ENCODE measurements around the gene NIPSNAP3A. TPM values are rescaled to one million over a fixed set of nuclear protein-coding genes. Genes with fewer than 3 reads are reported as not detected.

The NIPSNAP3A gene
- total RNA-seq, 1 experiment from 2014 or later, result 6.9 TPM

DNA sequence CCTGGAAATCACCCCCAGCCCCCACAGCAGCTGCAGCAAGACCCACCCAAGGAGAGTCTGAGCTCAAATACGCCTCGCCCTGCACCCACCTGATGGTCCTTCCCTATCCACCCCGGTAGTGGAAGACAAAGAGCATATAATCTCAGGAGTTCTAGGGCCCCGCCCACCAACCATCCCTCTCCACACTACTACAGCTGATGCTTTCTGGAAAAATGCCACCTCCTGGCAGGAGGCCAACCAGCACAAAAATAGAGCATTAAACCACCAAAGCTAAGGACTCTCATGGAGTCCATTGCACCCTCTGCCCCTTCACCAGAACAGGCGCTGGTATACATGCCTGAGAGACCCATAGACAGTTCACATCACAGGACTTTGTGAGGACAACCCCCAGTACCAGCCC lies 22.5 kb upstream of the NIPSNAP3A start:
- Histone ChIP-seq H3K27me3 (ENCODE audit: insufficient read depth, low read length) (peaks cover 4% of the 10 kb centered on the region; the same call in 1 of the 2 replicates), H3K4me2 (ENCODE audit: low read length) (no peak overlapping the region), H2AFZ (ENCODE audit: low read depth, low read length, poor library complexity, severe bottlenecking) (no peak overlapping the region), H3K27ac (ENCODE audit: low read depth, low read length) (no peak overlapping the region), H3K79me2 (ENCODE audit: insufficient read depth, low read length) (no peaks in the 10 kb centered on the region), H3K9me3 (ENCODE audit: control insufficient read depth in 1 of 2, insufficient read depth in 1 of 2, low read depth in 1 of 2, low read length in 2 of 2) (no peaks in the 10 kb centered on the region), H4K20me1 (ENCODE audit: insufficient read depth) (no peaks in the 10 kb centered on the region), H3K9ac (ENCODE audit: low read length) (no peak overlapping the region), H3K9me2 (ENCODE audit: insufficient read depth) (no peaks in the 10 kb centered on the region), H3K4me3 (replicated peaks in 1 of 2; ENCODE audit: low read depth in 1 of 2, low read length in 2 of 2) (no peak overlapping the region), H3K36me3 (ENCODE audit: control insufficient read depth in 1 of 2, insufficient read depth in 2 of 2, low read length in 2 of 2) (no peaks in the 10 kb centered on the region), H3K4me1 (ENCODE audit: control insufficient read depth in 1 of 2, insufficient read depth in 2 of 2, low read length in 2 of 2) (no peaks in the 10 kb centered on the region)
- intact Hi-C loops (cut with micrococcal nuclease), result no loop called here
- ChIA-PET RAD21 (ENCODE audit: low non-redundant PET in 1 of 2, low total read pairs in 2 of 2, uncharacterized antibody in 2 of 2, unreplicated experiment in 2 of 2) (no interaction called here), CTCF (no interaction called here), POLR2A (no interaction called here)
- ATAC-seq (no peak), DNase-seq (ENCODE audit: low read depth, low spot score) (no peak)
- TF ChIP-seq ZNF274 (IDR thresholded peaks at IDR 0.05; ENCODE audit: low read depth, low read length) (no peak), CEBPB (IDR thresholded peaks at IDR 0.05; ENCODE audit: low read depth) (no peak), EZH2 (IDR thresholded peaks at IDR 0.05) (no peak), EGR1 (IDR thresholded peaks at IDR 0.05; ENCODE audit: low read depth) (no peak), RAD21 (IDR thresholded peaks at IDR 0.05; ENCODE audit: low read depth) (no peak), JUND (IDR thresholded peaks at IDR 0.05) (no peak), SIN3A (IDR thresholded peaks at IDR 0.05; ENCODE audit: low read depth) (no peak), POLR2A (IDR thresholded peaks at IDR 0.05; ENCODE audit: borderline replicate concordance, extremely low read depth, insufficient read depth, insufficient read length) (no peak)
- TF ChIP-seq, protein P1, sequence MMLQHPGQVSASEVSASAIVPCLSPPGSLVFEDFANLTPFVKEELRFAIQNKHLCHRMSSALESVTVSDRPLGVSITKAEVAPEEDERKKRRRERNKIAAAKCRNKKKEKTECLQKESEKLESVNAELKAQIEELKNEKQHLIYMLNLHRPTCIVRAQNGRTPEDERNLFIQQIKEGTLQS (IDR thresholded peaks at IDR 0.05), result no peak
- TF ChIP-seq, protein P2, sequence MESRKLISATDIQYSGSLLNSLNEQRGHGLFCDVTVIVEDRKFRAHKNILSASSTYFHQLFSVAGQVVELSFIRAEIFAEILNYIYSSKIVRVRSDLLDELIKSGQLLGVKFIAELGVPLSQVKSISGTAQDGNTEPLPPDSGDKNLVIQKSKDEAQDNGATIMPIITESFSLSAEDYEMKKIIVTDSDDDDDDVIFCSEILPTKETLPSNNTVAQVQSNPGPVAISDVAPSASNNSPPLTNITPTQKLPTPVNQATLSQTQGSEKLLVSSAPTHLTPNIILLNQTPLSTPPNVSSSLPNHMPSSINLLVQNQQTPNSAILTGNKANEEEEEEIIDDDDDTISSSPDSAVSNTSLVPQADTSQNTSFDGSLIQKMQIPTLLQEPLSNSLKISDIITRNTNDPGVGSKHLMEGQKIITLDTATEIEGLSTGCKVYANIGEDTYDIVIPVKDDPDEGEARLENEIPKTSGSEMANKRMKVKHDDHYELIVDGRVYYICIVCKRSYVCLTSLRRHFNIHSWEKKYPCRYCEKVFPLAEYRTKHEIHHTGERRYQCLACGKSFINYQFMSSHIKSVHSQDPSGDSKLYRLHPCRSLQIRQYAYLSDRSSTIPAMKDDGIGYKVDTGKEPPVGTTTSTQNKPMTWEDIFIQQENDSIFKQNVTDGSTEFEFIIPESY (IDR thresholded peaks at IDR 0.05; ENCODE audit: extremely low read depth, insufficient replicate concordance, low read length), result no peak
- BruUV-seq (replicated peaks), result no TSS peak

DNA sequence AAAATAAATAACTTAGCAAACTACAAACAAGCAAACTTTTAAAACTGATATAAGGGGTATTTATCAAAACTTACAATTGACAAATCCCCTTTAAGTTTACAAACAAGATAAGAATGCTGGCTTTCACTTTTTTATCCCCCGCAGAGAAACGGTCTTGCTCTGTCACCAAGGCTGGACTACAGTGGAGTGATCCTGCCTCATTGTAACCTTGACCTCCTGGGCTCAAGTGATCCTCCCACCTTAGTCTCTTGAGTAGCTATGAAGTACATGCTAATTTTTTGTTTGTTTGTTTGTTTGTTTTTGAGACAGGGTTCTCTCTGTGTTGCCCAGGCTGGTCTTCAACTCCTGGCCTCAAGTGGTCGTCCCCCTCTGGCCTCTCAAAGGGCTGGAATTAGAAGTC lies 9.0 kb upstream of the NIPSNAP3A start:
- no peak for ATAC-seq
- intact Hi-C loops (cut with micrococcal nuclease), result no loop called here
- RAD21 ChIA-PET (ENCODE audit: low non-redundant PET in 1 of 2, low total read pairs in 2 of 2, uncharacterized antibody in 2 of 2, unreplicated experiment in 2 of 2), result no interaction called here
- TF ChIP-seq POLR2A (IDR thresholded peaks at IDR 0.05; ENCODE audit: borderline replicate concordance, extremely low read depth, insufficient read depth, insufficient read length) (no peak), EZH2 (IDR thresholded peaks at IDR 0.05) (no peak), EZH2phosphoT487 (IDR thresholded peaks at IDR 0.05; ENCODE audit: borderline replicate concordance) (no peak), TCF7L2 (IDR thresholded peaks at IDR 0.05; ENCODE audit: borderline replicate concordance, extremely low read depth, insufficient read depth, insufficient read length) (no peak), EGR1 (IDR thresholded peaks at IDR 0.05; ENCODE audit: low read depth) (no peak), ELF1 (IDR thresholded peaks at IDR 0.05; ENCODE audit: borderline replicate concordance, low read depth) (no peak), SIN3A (IDR thresholded peaks at IDR 0.05; ENCODE audit: low read depth) (no peak), POLR2AphosphoS5 (IDR thresholded peaks at IDR 0.05; ENCODE audit: low read depth, low read length) (no peak), SRF (IDR thresholded peaks at IDR 0.05; ENCODE audit: low read depth) (no peak)
- TF ChIP-seq, protein P1 (IDR thresholded peaks at IDR 0.05), result no peak
- TF ChIP-seq, protein P3, sequence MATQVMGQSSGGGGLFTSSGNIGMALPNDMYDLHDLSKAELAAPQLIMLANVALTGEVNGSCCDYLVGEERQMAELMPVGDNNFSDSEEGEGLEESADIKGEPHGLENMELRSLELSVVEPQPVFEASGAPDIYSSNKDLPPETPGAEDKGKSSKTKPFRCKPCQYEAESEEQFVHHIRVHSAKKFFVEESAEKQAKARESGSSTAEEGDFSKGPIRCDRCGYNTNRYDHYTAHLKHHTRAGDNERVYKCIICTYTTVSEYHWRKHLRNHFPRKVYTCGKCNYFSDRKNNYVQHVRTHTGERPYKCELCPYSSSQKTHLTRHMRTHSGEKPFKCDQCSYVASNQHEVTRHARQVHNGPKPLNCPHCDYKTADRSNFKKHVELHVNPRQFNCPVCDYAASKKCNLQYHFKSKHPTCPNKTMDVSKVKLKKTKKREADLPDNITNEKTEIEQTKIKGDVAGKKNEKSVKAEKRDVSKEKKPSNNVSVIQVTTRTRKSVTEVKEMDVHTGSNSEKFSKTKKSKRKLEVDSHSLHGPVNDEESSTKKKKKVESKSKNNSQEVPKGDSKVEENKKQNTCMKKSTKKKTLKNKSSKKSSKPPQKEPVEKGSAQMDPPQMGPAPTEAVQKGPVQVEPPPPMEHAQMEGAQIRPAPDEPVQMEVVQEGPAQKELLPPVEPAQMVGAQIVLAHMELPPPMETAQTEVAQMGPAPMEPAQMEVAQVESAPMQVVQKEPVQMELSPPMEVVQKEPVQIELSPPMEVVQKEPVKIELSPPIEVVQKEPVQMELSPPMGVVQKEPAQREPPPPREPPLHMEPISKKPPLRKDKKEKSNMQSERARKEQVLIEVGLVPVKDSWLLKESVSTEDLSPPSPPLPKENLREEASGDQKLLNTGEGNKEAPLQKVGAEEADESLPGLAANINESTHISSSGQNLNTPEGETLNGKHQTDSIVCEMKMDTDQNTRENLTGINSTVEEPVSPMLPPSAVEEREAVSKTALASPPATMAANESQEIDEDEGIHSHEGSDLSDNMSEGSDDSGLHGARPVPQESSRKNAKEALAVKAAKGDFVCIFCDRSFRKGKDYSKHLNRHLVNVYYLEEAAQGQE (IDR thresholded peaks at IDR 0.05; ENCODE audit: low read depth), result no peak

More for the DNA sequence above, 9.0 kb upstream of the NIPSNAP3A start:
- H3K9me3 ChIP-seq (ENCODE audit: control insufficient read depth in 1 of 2, insufficient read depth in 1 of 2, low read depth in 1 of 2, low read length in 2 of 2), result no peaks in the 10 kb centered on the region
- no TSS peak for BruUV-seq (replicated peaks)
- no peaks in the 10 kb centered on the region for H3K36me3 ChIP-seq (ENCODE audit: control insufficient read depth in 1 of 2, insufficient read depth in 2 of 2, low read length in 2 of 2)
- H3K27ac ChIP-seq (ENCODE audit: low read depth, low read length), result no peak overlapping the region
- no peaks in the 10 kb centered on the region for H3K79me2 ChIP-seq (ENCODE audit: insufficient read depth, low read length)
- DNase-seq (ENCODE audit: low read depth, low spot score), result no peak
- ChIA-PET POLR2A (no interaction called here), CTCF (no interaction called here)
- no peak overlapping the region for H3K4me3 ChIP-seq (replicated peaks in 1 of 2; ENCODE audit: low read depth in 1 of 2, low read length in 2 of 2)
- no peak overlapping the region for H2AFZ ChIP-seq (ENCODE audit: low read depth, low read length, poor library complexity, severe bottlenecking)
- no peaks in the 10 kb centered on the region for H3K4me1 ChIP-seq (ENCODE audit: control insufficient read depth in 1 of 2, insufficient read depth in 2 of 2, low read length in 2 of 2)
- H3K9ac ChIP-seq (ENCODE audit: low read length), result no peak overlapping the region
- no peaks in the 10 kb centered on the region for H3K9me2 ChIP-seq (ENCODE audit: insufficient read depth)
- no peaks in the 10 kb centered on the region for H3K27me3 ChIP-seq (ENCODE audit: insufficient read depth, low read length)
- no peaks in the 10 kb centered on the region for H4K20me1 ChIP-seq (ENCODE audit: insufficient read depth)
- H3K4me2 ChIP-seq (ENCODE audit: low read length), result no peak overlapping the region

Data from HCT116 (cell line).